Cardiac muscle cell (in vitro differentiated cells and primary cell): Measurements from ENCODE around the gene TOM1L1. TPM values are rescaled to one million over a fixed set of nuclear protein-coding genes. Genes with fewer than 3 reads are reported as not detected.
A peak's percentile ranks its signal among the peaks of the same experiment; 100 is the strongest.

Source experiments
- DNase-seq, 2 donors: peaks; one replicate each; pipeline versions ENCODE4 v3.0.0 to v3.0.0-alpha.2; 2010 to 2017; ENCODE audit warnings: low read depth in 1 of 2, low spot score in 1 of 2
- H3K27ac ChIP-seq: fragments of 200-600 bp; sonication (generic); 2 replicates; pipeline ENCODE4 v1.5.1; 2016
- H3K27me3 ChIP-seq: fragments of 200-600 bp; sonication (generic); 2 replicates; pipeline ENCODE4 v1.6.0; 2016; ENCODE audit warnings: control low read depth
- H3K36me3 ChIP-seq: fragments of 200-600 bp; sonication (generic); 2 replicates; pipeline ENCODE4 v1.5.1; 2016; ENCODE audit warnings: control low read depth
- H3K4me1 ChIP-seq: fragments of 200-600 bp; sonication (generic); 2 replicates; pipeline ENCODE4 v1.8.1; 2017; ENCODE audit warnings: low read depth, mild to moderate bottlenecking, mixed run types
- H3K4me3 ChIP-seq: fragments of 200-600 bp; sonication (generic); 2 replicates; pipeline ENCODE4 v1.5.1; 2016; ENCODE audit warnings: mild to moderate bottlenecking
- H3K9me3 ChIP-seq: fragments of 200-600 bp; sonication (generic); 2 replicates; pipeline ENCODE4 v1.5.1; 2017; ENCODE audit warnings: low read depth, mild to moderate bottlenecking, control low read depth
- CTCF ChIP-seq: IDR thresholded peaks from 2 replicates; pipeline ENCODE4 v1.5.1; 2012; ENCODE audit warnings: low read depth, mild to moderate bottlenecking, low read length
- polyA plus RNA-seq: library from polyadenylated mRNA; unstranded; fragments of >200 nt; fragmentation: Nextera tagmentation; extraction: Ambion mirVana; gene quantifications from 2 replicates; pipeline ENCODE4 v1.2.1, GENCODE V29; 2016
- total RNA-seq: library from RNA; depleted of rRNA; stranded (reverse); fragments of >200 nt; gene quantifications from 2 replicates; pipeline ENCODE4 v1.2.3, GENCODE V29; 2016

The TOM1L1 gene
- total and polyA plus RNA-seq, 2 experiments from 2014 or later: 23.7 to 37.7 TPM

GRCh38 chr17:55005520-55005919, 104.9 kb downstream of the TOM1L1 start:
- TF ChIP-seq CTCF: peak; percentile 51
- DNase-seq: peak; percentile 6 to 38
- no peaks in the 10 kb centered on the region for H3K27me3 ChIP-seq

More at GRCh38 chr17:55005520-55005919, 104.9 kb downstream of the TOM1L1 start:
- Histone ChIP-seq H3K9me3 (no peaks in the 10 kb centered on the region), H3K36me3 (peaks cover 7% of the 10 kb centered on the region), H3K4me3 (no peak overlapping the region), H3K4me1 (no peaks in the 10 kb centered on the region), H3K27ac (no peak overlapping the region)

Other genes starting within 250 kb of the TOM1L1 start
- 96.9 and 121 TPM in 2 replicates for gene COX11, start 67.8 kb downstream of the TOM1L1 start, total RNA-seq
- 63.6 and 67.6 TPM in 2 replicates for gene COX11, start 67.8 kb downstream of the TOM1L1 start, polyA plus RNA-seq
- 24.6 and 26.4 TPM in 2 replicates for gene STXBP4, start 67.9 kb downstream of the TOM1L1 start, total RNA-seq
- 14.8 and 14.9 TPM in 2 replicates for gene STXBP4, start 67.9 kb downstream of the TOM1L1 start, polyA plus RNA-seq